ENCODE results near the gene ZC3H18. TPM values are rescaled to one million over a fixed set of nuclear protein-coding genes. Genes with fewer than 3 reads are reported as not detected.

ZC3H18 gene
- total and polyA plus RNA-seq, 2 donors (not counting 1 experiment from before 2014, with no cell fraction given) = 7.9 to 9.4 TPM

DNA sequence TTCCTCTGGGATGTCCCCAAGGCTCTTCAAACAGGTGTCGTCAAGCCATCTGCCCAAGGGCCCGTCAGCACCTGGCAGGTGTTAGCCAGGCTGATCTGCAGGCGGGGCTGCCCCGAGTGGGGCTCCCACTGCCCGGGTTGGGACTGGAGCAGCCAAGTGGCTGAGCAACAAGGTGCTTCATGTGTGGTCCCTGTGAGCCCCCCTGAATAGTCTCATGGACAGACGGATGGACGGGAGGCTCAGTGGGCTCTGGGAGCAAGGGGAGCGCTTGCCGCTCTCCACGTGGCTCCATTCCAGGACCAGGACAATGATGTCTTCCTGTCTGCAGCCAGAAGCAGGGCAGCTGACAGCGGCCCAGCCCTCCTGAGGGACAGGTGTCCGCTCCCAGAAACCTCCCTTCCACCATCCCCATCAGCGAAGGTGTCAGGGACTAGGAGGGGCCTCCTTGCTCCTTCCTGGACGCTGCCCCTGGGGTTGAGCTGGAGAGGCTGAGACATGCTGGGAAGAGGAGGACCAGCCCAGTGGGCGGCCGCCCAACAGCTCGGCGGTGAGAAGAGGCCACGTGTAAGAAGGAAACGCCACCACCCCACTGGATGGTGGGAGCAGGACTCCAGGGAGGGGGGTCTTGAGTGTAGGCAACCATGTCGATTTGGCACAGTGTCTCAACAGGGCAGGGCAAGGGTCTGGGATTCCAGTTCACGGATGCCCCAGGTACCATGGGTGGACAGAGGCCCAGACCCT lies 106.5 kb downstream of the ZC3H18 start:
- Histone ChIP-seq H3K4me1 (ENCODE audit: control insufficient read depth, extremely low read depth, insufficient read depth, low read length) (no peaks in the 10 kb centered on the region), H3K79me2 (ENCODE audit: control insufficient read depth, insufficient read depth, low read length) (no peaks in the 10 kb centered on the region), H3K4me3 (replicated peaks in 1 of 4; ENCODE audit: control extremely low read depth in 1 of 4, insufficient read depth in 1 of 4, low read depth in 3 of 4, low read length in 4 of 4) (no peak overlapping the region), H4K20me1 (ENCODE audit: control insufficient read depth, extremely low read depth, insufficient read depth, low read length) (no peaks in the 10 kb centered on the region), H3K4me2 (ENCODE audit: extremely low read depth, insufficient read depth, low read length) (no peak overlapping the region), H2AFZ (ENCODE audit: low read length) (no peak overlapping the region), H3K36me3 (ENCODE audit: control insufficient read depth, insufficient read depth, low read length) (peaks cover 2% of the 10 kb centered on the region), H3K27me3 (ENCODE audit: control insufficient read depth, insufficient read depth, low read length) (peaks cover 4% of the 10 kb centered on the region), H3K9me3 (ENCODE audit: control insufficient read depth, insufficient read depth, low read depth, low read length) (no peaks in the 10 kb centered on the region), H3K9ac (ENCODE audit: insufficient read depth, low read length) (no peak overlapping the region), H3K27ac (ENCODE audit: insufficient read depth, low read length) (no peak overlapping the region)
- no peak for TF ChIP-seq CTCF (conservative IDR thresholded peaks at IDR 0.05 in 1 of 2, IDR thresholded peaks at IDR 0.05 in 1 of 2; ENCODE audit: low read depth in 1 of 2, low read length in 2 of 2)
- TF ChIP-seq EZH2 (IDR thresholded peaks at IDR 0.05; ENCODE audit: low read length, missing control alignments) = no peak
- no peak for DNase-seq (ENCODE audit: low read depth in 2 of 2)

- Histone ChIP-seq H3K27me3 (ENCODE audit: control insufficient read depth, insufficient read depth, low read length) (peaks cover 4% of the 10 kb centered on the region), H3K4me3 (replicated peaks in 1 of 4; ENCODE audit: control extremely low read depth in 1 of 4, insufficient read depth in 1 of 4, low read depth in 3 of 4, low read length in 4 of 4) (no peak overlapping the region), H3K27ac (ENCODE audit: insufficient read depth, low read length) (no peak overlapping the region), H3K9me3 (ENCODE audit: control insufficient read depth, insufficient read depth, low read depth, low read length) (no peaks in the 10 kb centered on the region), H4K20me1 (ENCODE audit: control insufficient read depth, extremely low read depth, insufficient read depth, low read length) (no peaks in the 10 kb centered on the region), H3K4me1 (ENCODE audit: control insufficient read depth, extremely low read depth, insufficient read depth, low read length) (no peaks in the 10 kb centered on the region), H3K36me3 (ENCODE audit: control insufficient read depth, insufficient read depth, low read length) (no peaks in the 10 kb centered on the region), H2AFZ (ENCODE audit: low read length) (no peak overlapping the region), H3K79me2 (ENCODE audit: control insufficient read depth, insufficient read depth, low read length) (no peaks in the 10 kb centered on the region), H3K4me2 (ENCODE audit: extremely low read depth, insufficient read depth, low read length) (no peak overlapping the region), H3K9ac (ENCODE audit: insufficient read depth, low read length) (no peak overlapping the region)
- DNase-seq (ENCODE audit: low read depth in 2 of 2) = no peak
- TF ChIP-seq CTCF (conservative IDR thresholded peaks at IDR 0.05 in 1 of 2, IDR thresholded peaks at IDR 0.05 in 1 of 2; ENCODE audit: low read depth in 1 of 2, low read length in 2 of 2) (no peak), EZH2 (IDR thresholded peaks at IDR 0.05; ENCODE audit: low read length, missing control alignments) (no peak)
Observed at GRCh38 chr16:88677721-88678120, 107.5 kb downstream of the ZC3H18 start.

DNA sequence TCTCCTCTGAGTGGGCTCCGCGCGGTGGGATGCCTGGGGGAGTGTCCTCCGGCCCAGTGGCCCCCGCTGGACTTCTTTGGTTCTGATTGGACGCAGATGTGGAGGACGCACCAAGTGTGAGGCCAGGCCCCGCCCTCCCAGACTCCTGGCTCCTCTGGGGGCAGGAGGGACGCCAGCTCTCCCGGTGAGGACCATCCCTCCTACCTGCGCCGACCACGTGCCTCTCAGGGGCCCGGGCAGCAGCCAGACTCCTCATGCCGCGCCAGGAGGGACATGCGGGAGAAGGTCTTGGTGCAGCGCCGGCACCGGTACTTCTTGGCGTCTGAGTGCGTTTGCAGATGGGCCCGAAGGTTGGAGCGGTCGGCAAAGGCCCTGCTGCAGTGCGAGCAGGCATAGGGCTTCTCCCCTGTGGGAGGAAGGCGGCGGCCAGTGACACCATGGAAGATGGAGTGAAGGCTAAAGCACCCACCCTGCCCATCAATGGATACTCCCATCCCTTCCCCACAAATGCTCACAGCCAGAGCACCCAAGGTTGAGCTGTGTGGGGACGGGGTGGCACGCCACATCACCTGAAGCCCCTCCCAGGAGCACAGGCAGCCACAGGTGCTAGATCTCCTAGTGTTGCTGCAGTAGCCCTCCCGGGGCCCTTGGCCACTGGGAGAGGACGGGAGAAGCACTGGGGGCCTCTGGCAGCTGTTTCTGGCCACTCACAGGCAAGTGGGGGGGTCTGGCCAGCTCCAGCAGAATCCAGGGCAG lies 108.2 kb downstream of the ZC3H18 start:
- DNase-seq (ENCODE audit: low read depth in 2 of 2) = no peak
- Histone ChIP-seq H3K4me3 (replicated peaks in 1 of 4; ENCODE audit: control extremely low read depth in 1 of 4, insufficient read depth in 1 of 4, low read depth in 3 of 4, low read length in 4 of 4) (no peak overlapping the region), H2AFZ (ENCODE audit: low read length) (no peak overlapping the region), H3K4me1 (ENCODE audit: control insufficient read depth, extremely low read depth, insufficient read depth, low read length) (no peaks in the 10 kb centered on the region), H3K9me3 (ENCODE audit: control insufficient read depth, insufficient read depth, low read depth, low read length) (no peaks in the 10 kb centered on the region), H3K36me3 (ENCODE audit: control insufficient read depth, insufficient read depth, low read length) (no peaks in the 10 kb centered on the region), H3K9ac (ENCODE audit: insufficient read depth, low read length) (no peak overlapping the region), H3K27ac (ENCODE audit: insufficient read depth, low read length) (no peak overlapping the region), H3K4me2 (ENCODE audit: extremely low read depth, insufficient read depth, low read length) (no peak overlapping the region), H3K79me2 (ENCODE audit: control insufficient read depth, insufficient read depth, low read length) (no peaks in the 10 kb centered on the region), H3K27me3 (ENCODE audit: control insufficient read depth, insufficient read depth, low read length) (peaks cover 4% of the 10 kb centered on the region), H4K20me1 (ENCODE audit: control insufficient read depth, extremely low read depth, insufficient read depth, low read length) (no peaks in the 10 kb centered on the region)
- TF ChIP-seq CTCF (conservative IDR thresholded peaks at IDR 0.05 in 1 of 2, IDR thresholded peaks at IDR 0.05 in 1 of 2; ENCODE audit: low read depth in 1 of 2, low read length in 2 of 2) (no peak), EZH2 (IDR thresholded peaks at IDR 0.05; ENCODE audit: low read length, missing control alignments) (no peak)
